Bone marrow (tissue), 2 donors: ENCODE measurements around the gene ETS1.
A peak's percentile ranks its signal among the peaks of the same experiment; 100 is the strongest.

Source experiments
- DNase-seq, 2 donors: peaks; one replicate each; lab custom pipeline; 2025; lab: John Stamatoyannopoulos, UW

ETS1 gene

GRCh38 chr11:128593281-128593680, 5.9 kb upstream of the ETS1 start:
- no peak for DNase-seq

GRCh38 chr11:128592454-128592853, 5.1 kb upstream of the ETS1 start:
- DNase-seq, result no peak

DNA sequence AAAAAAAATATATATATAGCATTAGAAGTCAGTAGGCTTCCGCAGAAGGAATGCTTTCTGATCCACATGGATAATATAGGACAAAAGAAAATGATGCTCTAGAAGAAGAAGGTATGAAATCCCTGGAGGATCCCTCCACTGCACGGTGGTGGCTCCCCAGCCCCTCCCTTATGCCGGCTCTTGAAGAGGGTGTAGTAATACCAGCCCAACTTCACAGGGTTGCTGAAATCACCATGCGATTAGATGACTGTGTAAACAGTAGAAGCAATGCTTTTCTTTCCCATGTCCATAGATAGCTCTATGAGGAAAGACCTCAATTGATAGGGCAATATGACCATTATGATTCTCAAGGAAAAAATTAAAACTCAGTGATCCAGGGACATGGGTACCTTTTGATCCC, 3.2 kb upstream of the ETS1 start:
- no peak for DNase-seq

- no peak for DNase-seq
Observed at GRCh38 chr11:128589998-128590397, 2.6 kb upstream of the ETS1 start.

DNA sequence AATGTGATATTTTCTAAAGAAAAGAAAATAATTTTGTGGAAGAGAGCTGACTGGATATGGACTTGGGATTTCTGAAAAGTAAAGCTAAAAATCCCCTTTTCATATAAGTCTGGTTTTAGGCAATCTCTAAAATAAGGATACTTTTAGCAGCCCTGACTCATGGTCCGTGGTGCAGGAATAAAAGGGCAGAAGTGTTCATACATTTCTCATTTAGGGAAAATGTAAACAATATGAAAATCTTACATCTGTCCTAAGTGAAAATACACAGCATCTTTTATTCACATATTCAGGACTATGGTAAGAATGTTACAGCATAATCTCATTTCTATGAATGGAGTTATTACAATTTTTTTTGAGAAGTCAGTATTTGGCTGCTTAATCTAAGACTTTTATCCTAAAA, 735 bp upstream of the ETS1 start:
- DNase-seq, result no peak

DNA sequence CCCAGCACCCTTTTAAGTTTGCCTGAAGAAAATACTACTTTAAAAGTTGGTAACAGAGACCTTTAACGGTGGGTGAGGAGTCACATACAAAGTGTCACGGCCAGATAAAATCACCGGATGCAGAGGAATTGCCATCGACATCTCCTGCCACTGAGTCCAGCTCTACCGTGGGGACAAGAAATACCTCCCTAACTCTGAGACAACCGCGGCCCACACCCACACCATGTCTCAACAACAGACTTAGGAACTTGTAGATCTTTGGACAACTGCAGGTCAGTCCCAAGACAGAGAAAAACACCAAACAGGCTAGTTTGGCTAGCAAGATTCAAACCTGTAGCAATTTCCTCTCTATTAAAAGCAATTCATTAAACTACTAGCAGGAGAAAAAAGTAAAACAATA, 669 bp downstream of the ETS1 start:
- DNase-seq, result no peak

DNA sequence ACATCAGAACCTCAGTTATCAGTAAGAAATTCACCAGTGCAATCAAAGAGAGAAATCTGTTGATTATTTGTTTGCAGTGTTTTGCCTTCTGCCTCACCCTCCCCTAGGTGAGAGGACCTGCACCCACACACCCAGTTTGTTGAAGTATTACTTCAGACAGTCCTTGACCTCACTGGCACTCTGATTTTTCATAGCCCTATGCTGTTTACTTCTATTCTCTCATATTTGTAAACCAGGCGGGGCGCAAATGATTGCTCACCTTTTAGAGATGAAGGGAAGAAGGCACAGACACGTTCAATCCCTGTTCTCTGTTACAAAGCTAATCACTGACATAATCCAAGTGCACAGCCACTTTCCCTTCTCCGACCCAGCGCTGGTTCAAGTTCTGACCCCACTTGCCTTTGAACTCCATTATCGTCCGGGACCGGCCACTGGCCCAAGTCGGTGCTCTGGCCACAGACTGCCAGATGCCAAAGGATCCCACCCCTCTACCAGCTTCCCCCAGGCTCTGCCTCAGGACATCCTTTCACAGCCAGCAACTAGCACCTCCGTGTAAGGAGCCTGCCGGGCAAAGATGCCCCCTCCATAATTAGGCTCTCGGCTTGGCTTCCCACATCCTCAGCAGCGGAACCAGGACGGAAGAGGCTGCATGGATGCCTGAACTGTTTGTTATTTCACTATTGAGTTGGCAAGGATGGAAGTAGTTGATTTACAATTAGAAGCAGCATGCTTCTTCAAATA, 1.7 kb downstream of the ETS1 start:
- DNase-seq, result no peak

DNA sequence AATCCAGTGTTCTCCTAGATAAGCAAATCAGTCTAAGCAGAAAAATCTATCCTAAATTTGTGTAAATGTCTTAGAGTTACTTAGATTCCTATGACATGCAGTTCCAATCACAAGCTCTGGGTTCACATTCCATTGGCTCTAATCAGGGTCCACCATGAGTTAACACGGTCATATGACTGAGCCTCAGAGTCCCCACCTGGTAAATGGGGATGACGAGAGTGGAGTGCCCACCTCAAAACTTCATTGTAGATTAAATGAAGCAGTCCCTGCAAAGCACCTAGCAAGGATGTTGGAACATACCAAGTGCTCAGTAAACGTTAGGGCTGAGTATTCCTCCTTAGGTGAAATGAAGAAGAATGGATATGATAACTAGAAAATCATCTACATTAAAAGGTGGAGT, 3.1 kb downstream of the ETS1 start:
- no peak for DNase-seq

- peak in 1 of 2 donors; percentile 54 for DNase-seq
Observed at GRCh38 chr11:128582496-128583366, 4.6 kb downstream of the ETS1 start.

DNA sequence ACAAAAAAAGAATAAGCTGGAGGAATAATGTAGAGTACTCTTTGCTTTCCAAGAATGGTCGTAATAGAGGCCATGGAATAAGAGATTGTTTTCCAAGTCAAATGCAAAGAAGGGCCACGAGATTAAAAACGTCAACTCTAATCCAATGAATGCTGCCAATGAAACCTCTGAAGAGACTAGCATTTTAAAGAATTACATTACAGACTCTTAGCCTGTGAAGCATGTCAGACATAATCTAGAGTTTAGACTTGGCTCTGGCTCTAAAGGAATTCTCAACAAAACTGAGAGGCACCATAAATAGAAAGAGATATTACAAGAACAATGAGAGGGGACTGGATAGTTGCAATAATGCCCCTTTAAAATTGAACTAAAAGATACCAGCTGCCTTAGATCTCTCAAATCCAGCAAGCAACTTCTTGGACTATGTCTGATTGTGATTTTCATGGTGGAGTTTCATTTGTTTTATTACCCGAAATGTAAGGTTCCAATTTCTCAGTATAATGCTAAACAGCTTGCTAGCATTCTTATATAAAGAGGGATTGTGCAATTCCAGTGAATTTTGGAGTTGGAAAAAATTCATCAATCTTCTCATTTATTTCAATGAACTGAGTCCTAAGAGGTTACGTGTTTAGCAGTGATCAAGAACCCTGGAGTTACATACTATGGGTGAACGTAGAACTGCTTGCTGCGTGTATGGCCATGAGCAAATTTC, 5.6 kb downstream of the ETS1 start:
- DNase-seq, result no peak

- DNase-seq, result peak in 1 of 2 donors; percentile 81
Observed at GRCh38 chr11:128580612-128581011, 6.7 kb downstream of the ETS1 start.

DNA sequence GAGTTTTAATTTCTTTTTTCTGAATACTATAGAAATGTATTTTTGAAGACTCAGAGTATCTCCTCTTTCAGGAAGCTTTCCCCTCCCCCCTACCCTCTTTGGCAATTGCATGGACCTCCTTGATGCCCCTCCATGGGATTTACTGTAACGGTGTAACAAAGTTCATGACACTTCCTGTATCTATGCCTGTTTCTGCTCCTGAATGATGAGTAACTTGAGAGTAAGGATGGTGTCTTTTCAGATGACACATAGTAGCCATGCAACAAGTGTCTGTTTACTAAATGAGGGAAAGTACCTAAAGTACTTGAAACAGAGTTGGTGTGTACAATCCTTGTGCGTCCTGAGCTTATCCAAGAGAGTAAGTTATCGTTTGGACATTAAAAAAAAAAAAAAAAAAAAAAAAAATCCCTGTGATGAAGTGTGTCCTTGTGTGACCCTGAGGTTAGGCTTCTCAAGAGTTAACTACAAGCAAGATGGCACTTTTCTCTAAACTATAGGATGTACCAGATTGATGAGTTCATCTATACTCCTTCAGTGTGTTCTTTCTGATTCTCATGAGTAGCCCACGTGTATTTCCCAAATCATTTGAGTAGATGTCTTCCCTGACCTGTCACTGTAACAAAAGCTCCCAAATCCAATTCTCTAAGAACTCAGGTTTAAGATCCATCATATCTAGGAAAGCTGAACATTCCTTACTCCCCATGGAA, 7.4 kb downstream of the ETS1 start:
- DNase-seq, result peak in 1 of 2 donors; percentile 87

DNA sequence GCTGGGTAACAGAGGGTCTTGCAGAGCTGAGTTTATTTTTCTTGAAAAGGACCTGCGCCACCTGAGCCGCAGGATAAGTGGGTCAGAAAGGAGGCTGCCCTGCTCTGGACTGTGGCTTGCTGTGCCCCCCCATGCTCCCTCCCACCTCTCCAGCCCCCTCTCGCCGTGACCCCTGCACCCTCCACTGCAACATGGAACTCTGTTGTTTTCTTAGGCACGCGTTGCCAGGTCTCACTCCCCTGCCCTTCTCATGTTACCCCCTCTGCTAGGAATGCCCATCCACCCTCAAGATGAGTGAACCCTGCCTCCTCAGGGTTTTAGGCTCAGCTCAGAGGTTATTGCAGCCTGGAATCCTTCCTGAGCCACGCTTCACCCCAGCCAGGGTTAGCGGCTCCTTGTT, 10.8 kb downstream of the ETS1 start:
- DNase-seq, result no peak

DNA sequence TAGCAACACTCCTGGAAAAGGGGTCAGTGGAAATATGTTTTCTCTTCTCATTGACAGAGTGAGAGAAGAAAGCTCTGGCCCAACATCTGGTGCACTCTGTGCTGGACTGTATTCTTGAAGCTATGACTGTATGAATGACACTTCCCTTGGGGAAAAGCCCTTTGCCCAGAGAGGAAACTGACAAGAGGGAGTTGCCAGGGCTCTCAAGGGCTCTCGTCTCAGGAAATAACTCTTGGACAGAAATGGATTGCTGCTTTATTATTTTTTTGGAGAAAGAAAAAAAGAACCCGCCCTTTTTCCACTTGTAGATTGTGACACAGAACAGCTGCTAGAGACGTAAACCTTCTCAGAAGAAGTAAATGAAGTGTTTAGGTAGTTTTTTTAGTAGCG, 11.4 kb downstream of the ETS1 start:
- DNase-seq, result peak in 1 of 2 donors; percentile 46

DNA sequence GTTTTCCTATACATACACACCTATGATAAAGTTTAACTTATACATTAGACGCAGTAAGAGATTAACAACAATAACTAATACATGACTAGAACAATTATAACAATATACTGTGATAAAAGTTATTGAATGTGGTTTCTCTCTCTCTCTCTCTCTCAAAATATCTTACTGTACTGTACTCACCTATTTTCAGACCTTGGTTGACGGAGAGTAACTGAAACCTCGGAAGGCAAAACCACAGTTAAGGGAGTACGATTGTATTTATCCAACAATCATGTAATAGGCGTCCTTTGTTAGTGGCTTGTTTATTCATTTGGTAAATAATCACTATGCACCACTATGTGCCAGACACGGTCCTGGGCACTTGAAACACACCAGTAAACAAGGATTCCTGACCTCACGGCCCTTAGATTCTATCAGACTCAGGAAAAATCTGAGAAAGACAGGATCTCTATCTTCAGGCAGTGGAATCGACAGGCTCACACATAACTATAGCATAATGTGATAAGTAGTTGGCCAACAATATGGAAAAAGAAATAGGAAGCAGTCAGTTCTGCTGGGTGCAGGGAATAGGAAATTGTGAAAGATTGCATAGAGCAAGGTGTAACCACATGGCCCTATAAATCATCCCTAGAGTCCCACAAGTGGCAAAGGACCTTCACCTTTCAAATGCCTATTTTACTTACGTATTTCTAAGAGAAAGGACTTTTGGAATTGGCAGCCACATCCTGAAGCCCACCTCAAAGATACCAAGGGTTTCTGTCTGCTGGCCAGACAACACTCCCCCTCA, 12.0 kb downstream of the ETS1 start:
- DNase-seq, result no peak

DNA sequence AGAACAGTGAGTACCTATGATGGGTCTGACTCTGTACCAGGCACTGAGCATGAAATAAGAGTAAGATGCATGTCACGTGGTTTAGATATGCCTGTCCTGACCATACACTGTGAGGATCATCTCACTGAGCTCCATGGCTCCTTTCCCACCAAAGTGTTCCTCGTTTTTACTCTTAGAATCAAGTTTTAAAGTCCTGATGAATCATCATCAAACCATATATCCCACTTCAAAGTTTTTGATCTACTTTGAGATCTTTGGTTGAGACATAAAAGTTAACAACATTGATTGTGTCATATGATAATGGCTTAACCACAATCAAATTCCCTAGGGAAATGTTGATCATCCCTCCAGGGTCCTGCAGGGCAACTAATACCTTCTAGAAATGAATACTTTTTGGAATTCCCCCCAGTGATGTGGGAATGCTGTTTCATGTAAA, 12.8 kb downstream of the ETS1 start:
- no peak for DNase-seq

GRCh38 chr11:128573638-128574037, 13.7 kb downstream of the ETS1 start:
- DNase-seq, result no peak

GRCh38 chr11:128572965-128573364, 14.4 kb downstream of the ETS1 start:
- no peak for DNase-seq

GRCh38 chr11:128570632-128571031, 16.7 kb downstream of the ETS1 start:
- no peak for DNase-seq

DNA sequence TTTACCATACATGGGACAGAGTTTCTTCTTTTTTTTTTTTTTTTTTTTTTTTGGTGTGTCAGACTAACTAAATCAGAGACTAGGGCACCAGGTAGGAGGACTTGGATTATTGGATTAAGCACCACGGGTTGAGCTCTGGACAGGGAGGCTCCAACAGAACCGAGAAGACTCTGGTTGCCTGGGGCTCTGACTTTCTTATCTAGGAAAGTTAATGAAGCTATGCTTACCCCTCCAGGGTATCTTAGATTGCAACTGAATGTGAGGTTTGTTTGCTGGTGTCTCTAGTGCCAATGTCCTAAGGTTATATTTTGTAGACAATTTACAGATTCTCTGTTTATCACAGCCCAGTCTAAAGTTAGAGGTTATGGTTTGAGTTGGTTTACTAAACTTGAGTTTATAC, 18.1 kb downstream of the ETS1 start:
- DNase-seq, result no peak

- no peak for DNase-seq
Observed at GRCh38 chr11:128568166-128568778, 19.1 kb downstream of the ETS1 start.
